B cell (primary cell): ENCODE data around the gene FHIT. TPM values are rescaled to one million over a fixed set of nuclear protein-coding genes. Genes with fewer than 3 reads are reported as not detected.

Experiments used
- ATAC-seq: fragments of 200-7000 bp; cut with Tn5 transposase; one replicate; pipeline ENCODE4 v1.10.0; 2021; ENCODE audit warnings: low read depth, mild to moderate bottlenecking, moderate number of reproducible peaks, moderate library complexity
- CTCF ChIA-PET: fragments of 350-600 bp; sonication (Branson Sonifier 250); formaldehyde crosslinking; loops from one replicate; lab custom pipeline; 2021; ENCODE audit warnings: antibody characterized with exemption, inconsistent platforms; lab: Charles Lee
- POLR2A ChIA-PET: fragments of 350-600 bp; sonication (Branson Sonifier 250); formaldehyde crosslinking; loops from one replicate; lab custom pipeline; 2021; ENCODE audit warnings: antibody characterized with exemption; lab: Charles Lee
- DNase-seq: peaks from one replicate; pipeline ENCODE4 v3.0.0; 2013
- H2AFZ ChIP-seq: 2 replicates; pipeline ENCODE4 v1.6.1; 2012; ENCODE audit warnings: mild to moderate bottlenecking, low read depth, low read length; ENCODE audit not compliant: insufficient read depth, poor library complexity, severe bottlenecking
- H3K27ac ChIP-seq, 2 donors: 1 replicate in 1 of 2; 2 replicates in 1 of 2; pipeline ENCODE4 v1.5.1; 2012 to 2013; ENCODE audit warnings: low read length in 2 of 2, mild to moderate bottlenecking in 2 of 2, moderate library complexity in 1 of 2
- H3K27me3 ChIP-seq, 4 experiments: fragments of 200-600 bp in 1 of 4; sonication (generic) in 1 of 4; replicated peaks in 1 of 4; 1 replicate in 2 of 4; 2 replicates in 2 of 4; pipeline versions ENCODE4 v1.6.1 to v1.7.0; 2013 to 2016; ENCODE audit warnings: low read length in 3 of 4, mild to moderate bottlenecking in 2 of 4, mixed read lengths in 1 of 4, moderate library complexity in 1 of 4; ENCODE audit not compliant: insufficient read depth in 4 of 4, control insufficient read depth in 3 of 4; ENCODE audit errors: control extremely low read depth in 1 of 4
- H3K36me3 ChIP-seq, 2 experiments: replicated peaks in 1 of 2; 1 replicate in 1 of 2; 2 replicates in 1 of 2; pipeline versions ENCODE4 v1.6.1 to v1.7.1; 2013; ENCODE audit warnings: low read length in 1 of 2; ENCODE audit not compliant: insufficient read depth in 2 of 2, control insufficient read depth in 1 of 2; ENCODE audit errors: control extremely low read depth in 1 of 2, extremely low read depth in 1 of 2
- H3K4me1 ChIP-seq, 2 donors: fragments of 200-600 bp in 1 of 2; sonication (generic) in 1 of 2; 1 replicate in 1 of 2; 2 replicates in 1 of 2; pipeline versions ENCODE4 v1.5.1 to v1.6.1; 2013 to 2017; ENCODE audit warnings: low read length in 2 of 2; ENCODE audit not compliant: control insufficient read depth in 2 of 2, insufficient read depth in 2 of 2
- H3K4me2 ChIP-seq: replicated peaks from 2 replicates; pipeline ENCODE3; 2012; ENCODE audit warnings: mild to moderate bottlenecking, low read depth, low read length; ENCODE audit not compliant: poor library complexity, severe bottlenecking
- H3K4me3 ChIP-seq, 5 experiments: fragments of 200-600 bp in 1 of 5; sonication (generic) in 1 of 5; 1 replicate in 3 of 5; 2 replicates in 2 of 5; pipeline versions ENCODE4 v1.5.1 to v1.7.0; 2011 to 2016; ENCODE audit warnings: low read length in 4 of 5, mild to moderate bottlenecking in 4 of 5, low read depth in 2 of 5, control low read depth in 1 of 5, moderate library complexity in 1 of 5; ENCODE audit not compliant: insufficient read depth in 1 of 5; ENCODE audit errors: control extremely low read depth in 1 of 5, extremely low read depth in 1 of 5
- H3K79me2 ChIP-seq: fragments of 200-600 bp; sonication (generic); one replicate; pipeline ENCODE4 v1.6.0; 2016; ENCODE audit warnings: low read length; ENCODE audit not compliant: control insufficient read depth, insufficient read depth
- H3K9ac ChIP-seq: fragments of 200-600 bp; sonication (generic); 2 replicates; pipeline ENCODE4 v1.6.1; 2017; ENCODE audit warnings: mild to moderate bottlenecking, low read length, moderate library complexity
- H3K9me3 ChIP-seq, 3 donors: one replicate each; pipeline versions ENCODE4 v1.6.1 to v1.7.1; 2013; ENCODE audit warnings: low read length in 2 of 3; ENCODE audit not compliant: control insufficient read depth in 2 of 3, insufficient read depth in 1 of 3; ENCODE audit errors: control extremely low read depth in 1 of 3
- H4K20me1 ChIP-seq: 2 replicates; pipeline ENCODE4 v1.6.0; 2012; ENCODE audit warnings: mild to moderate bottlenecking, low read length; ENCODE audit not compliant: insufficient read depth, control insufficient read depth, poor library complexity, severe bottlenecking
- H3K27ac Mint-ChIP-seq: one replicate; pipeline ENCODE4 v1.8.0; 2021; ENCODE audit warnings: mixed read lengths
- H3K27me3 Mint-ChIP-seq: one replicate; pipeline ENCODE4 v1.8.0; 2021; ENCODE audit warnings: mixed read lengths
- H3K4me1 Mint-ChIP-seq: one replicate; pipeline ENCODE4 v1.8.0; 2021; ENCODE audit warnings: mixed read lengths
- H3K4me3 Mint-ChIP-seq: one replicate; pipeline ENCODE4 v1.8.0; 2021; ENCODE audit warnings: mixed read lengths
- H3K9me3 Mint-ChIP-seq: one replicate; pipeline ENCODE4 v1.8.0; 2022; ENCODE audit warnings: mixed read lengths; ENCODE audit not compliant: insufficient read depth
- CTCF ChIP-seq: fragments of 200-600 bp; IDR thresholded peaks from one replicate; pipeline ENCODE4 v1.8.0; 2022; ENCODE audit warnings: antibody characterized with exemption, mild to moderate bottlenecking
- EZH2 ChIP-seq: IDR thresholded peaks from 2 replicates; pipeline ENCODE4 v1.6.1; 2012; ENCODE audit warnings: borderline replicate concordance, low read depth, mild to moderate bottlenecking, moderate library complexity, low read length; ENCODE audit not compliant: insufficient read depth, poor library complexity, severe bottlenecking
- WGBS: methylation state at CpG from one replicate; pipeline ENCODE4 v1.1.5; 2013; ENCODE audit warnings: missing lambda C conversion rate; ENCODE audit not compliant: insufficient coverage; 5-methylcytosine and 5-hydroxymethylcytosine counted together
- intact Hi-C: fragments of 100-400 bp; cut with micrococcal nuclease; formaldehyde crosslinking; loops from one replicate; pipeline ENCODE4 v1.10.0; 2022
- polyA plus RNA-seq: library from polyadenylated mRNA; depleted of rRNA; stranded (reverse); fragments of >200 nt; gene quantifications from 2 replicates; pipeline ENCODE4 v1.2.3, GENCODE V29; 2012
- total RNA-seq, 2 donors: library from RNA; stranded (reverse); fragments of 120-200 nt in 1 of 2; gene quantifications; 1 replicate in 1 of 2; 2 replicates in 1 of 2; pipeline versions ENCODE4 v1.2.3 to v1.2.4, GENCODE V29; 2013 to 2022

The FHIT gene
- total and polyA plus RNA-seq, 2 donors (not counting 1 experiment from before 2014, with no cell fraction given), result 1.7 to 7.8 TPM

GRCh38 chr3:60953351-60953750 lies 297.9 kb downstream of the FHIT start:
- Mint-ChIP-seq H3K4me3 (no peak overlapping the region), H3K9me3 (peaks cover 10% of the 10 kb centered on the region), H3K4me1 (no peaks in the 10 kb centered on the region), H3K27me3 (no peaks in the 10 kb centered on the region), H3K27ac (no peak overlapping the region)
- H3K4me2 ChIP-seq, result no peak overlapping the region
- H3K27me3 ChIP-seq, result no peaks in the 10 kb centered on the region
- H3K79me2 ChIP-seq, result no peaks in the 10 kb centered on the region
- no peaks in the 10 kb centered on the region for H3K36me3 ChIP-seq
- no peak overlapping the region for H3K9ac ChIP-seq
- H3K4me3 ChIP-seq, result no peak overlapping the region
- no peak for ATAC-seq
- H3K9me3 ChIP-seq, result peaks cover 3 to 4% (median 3%) of the 10 kb centered on the region in 3 donors
- TF ChIP-seq CTCF (no peak), EZH2 (no peak)
- POLR2A ChIA-PET, result no interaction called here
- CTCF ChIA-PET, result no interaction called here
- H4K20me1 ChIP-seq, result no peaks in the 10 kb centered on the region
- no peak for DNase-seq
- no peaks in the 10 kb centered on the region for H3K4me1 ChIP-seq
- intact Hi-C loops, result no loop called here
- 86% methylated on average over 3 of the region's 5 CpGs for WGBS
- no peak overlapping the region for H2AFZ ChIP-seq
- H3K27ac ChIP-seq, result no peak overlapping the region

- no peak overlapping the region for H3K4me3 Mint-ChIP-seq
Measured at GRCh38 chr3:60952055-60952454, 299.2 kb downstream of the FHIT start.

More at GRCh38 chr3:60952055-60952454, 299.2 kb downstream of the FHIT start:
- H3K36me3 ChIP-seq, result no peaks in the 10 kb centered on the region
- H2AFZ ChIP-seq, result no peak overlapping the region
- Mint-ChIP-seq H3K4me1 (no peaks in the 10 kb centered on the region), H3K9me3 (peaks cover 10% of the 10 kb centered on the region), H3K27ac (no peak overlapping the region), H3K27me3 (no peaks in the 10 kb centered on the region)
- intact Hi-C loops, result no loop called here
- H3K4me2 ChIP-seq, result no peak overlapping the region
- H3K4me1 ChIP-seq, result no peaks in the 10 kb centered on the region
- no peak overlapping the region for H3K9ac ChIP-seq
- TF ChIP-seq CTCF (no peak), EZH2 (no peak)
- H3K4me3 ChIP-seq, result no peak overlapping the region
- no peaks in the 10 kb centered on the region for H3K79me2 ChIP-seq
- CTCF ChIA-PET, result no interaction called here
- H3K27ac ChIP-seq, result no peak overlapping the region
- no peaks in the 10 kb centered on the region for H4K20me1 ChIP-seq
- peaks cover 0 to 3% (median 3%) of the 10 kb centered on the region in 3 donors for H3K9me3 ChIP-seq
- ATAC-seq (no peak), DNase-seq (no peak)
- WGBS, result no CpG with 5 or more reads among the region's 6 CpGs
- no peaks in the 10 kb centered on the region for H3K27me3 ChIP-seq
- POLR2A ChIA-PET, result no interaction called here
